Measurements from ENCODE around the gene VPS13D. TPM values are rescaled to one million over a fixed set of nuclear protein-coding genes. Genes with fewer than 3 reads are reported as not detected.

The VPS13D gene
- total and polyA plus RNA-seq, 2 donors (not counting 3 experiments of a cell fraction or from before 2014, with no cell fraction given), result 13.6 to 48.5 TPM

GRCh38 chr1:12536023-12536639 lies 306.3 kb downstream of the VPS13D start:
- POLR2A ChIA-PET, result no interaction called here

GRCh38 chr1:12537294-12537693 lies 307.5 kb downstream of the VPS13D start:
- H3K79me2 ChIP-seq (ENCODE audit: control insufficient read depth, insufficient read depth, low read length), result no peaks in the 10 kb centered on the region

More at GRCh38 chr1:12536023-12536639, 306.3 kb downstream of the VPS13D start:
- Histone ChIP-seq H4K20me1 (replicated peaks; ENCODE audit: control insufficient read depth, extremely low read depth, insufficient read depth, low read length) (no peaks in the 10 kb centered on the region), H3K4me2 (ENCODE audit: insufficient read depth, low read length) (no peak overlapping the region), H3K27ac (ENCODE audit: insufficient read depth, low read depth, low read length) (no peak overlapping the region), H3K36me3 (ENCODE audit: control insufficient read depth in 2 of 2, extremely low read depth in 1 of 2, insufficient read depth in 2 of 2, low read length in 2 of 2) (no peaks in the 10 kb centered on the region), H3K4me1 (ENCODE audit: control insufficient read depth, extremely low read depth, insufficient read depth, low read length) (peaks cover 3% of the 10 kb centered on the region), H3K79me2 (ENCODE audit: control insufficient read depth, insufficient read depth, low read length) (no peaks in the 10 kb centered on the region), H3K27me3 (ENCODE audit: control insufficient read depth in 2 of 2, insufficient read depth in 2 of 2, low read length in 2 of 2) (no peaks in the 10 kb centered on the region), H3K9me1 (replicated peaks; ENCODE audit: control insufficient read depth, extremely low read depth, insufficient read depth, low read length) (no peaks in the 10 kb centered on the region), H3K9me3 (replicated peaks; ENCODE audit: control insufficient read depth, insufficient read depth, low read length) (no peaks in the 10 kb centered on the region), H3K4me3 (replicated peaks in 1 of 3; ENCODE audit: insufficient read depth in 1 of 3, low read depth in 1 of 3, low read length in 3 of 3) (no peak overlapping the region), H2AFZ (ENCODE audit: low read depth, low read length) (no peak overlapping the region), H3K9ac (replicated peaks; ENCODE audit: extremely low read depth, insufficient read depth, low read length) (no peak overlapping the region)
- no TSS peak for BruUV-seq (replicated peaks)
- CTCF ChIA-PET, result no interaction called here
- intact Hi-C loops (cut with micrococcal nuclease) (no loop called here), dilution Hi-C loops (cut with MboI; ENCODE audit: extremely low pct_ligation_motif_present, low sequenced_read_pairs) (no loop called here)
- FAIRE-seq, result no peak
- DNase-seq (ENCODE audit: low read depth, low spot score), result no peak
- TF ChIP-seq EZH2 (IDR thresholded peaks at IDR 0.05; ENCODE audit: borderline replicate concordance, low read depth, low read length, severe bottlenecking) (no peak), POLR2A (IDR thresholded peaks at IDR 0.05; ENCODE audit: low read depth, low read length) (no peak), POLR2AphosphoS5 (IDR thresholded peaks at IDR 0.05; ENCODE audit: insufficient read depth, low read depth, low read length) (no peak), MYC (IDR thresholded peaks at IDR 0.05; ENCODE audit: low read depth, low read length) (no peak), JUN (IDR thresholded peaks at IDR 0.05; ENCODE audit: borderline replicate concordance, insufficient read depth, insufficient read length, low read depth) (no peak), GATA2 (IDR thresholded peaks at IDR 0.05; ENCODE audit: insufficient read depth, insufficient read length, low read depth, low read length) (no peak)
- TF ChIP-seq, protein P1, sequence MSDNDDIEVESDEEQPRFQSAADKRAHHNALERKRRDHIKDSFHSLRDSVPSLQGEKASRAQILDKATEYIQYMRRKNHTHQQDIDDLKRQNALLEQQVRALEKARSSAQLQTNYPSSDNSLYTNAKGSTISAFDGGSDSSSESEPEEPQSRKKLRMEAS (IDR thresholded peaks at IDR 0.05; ENCODE audit: insufficient read depth, insufficient read length), result no peak

More at GRCh38 chr1:12537294-12537693, 307.5 kb downstream of the VPS13D start:
- BruUV-seq (replicated peaks), result no TSS peak
- dilution Hi-C loops (cut with MboI; ENCODE audit: extremely low pct_ligation_motif_present, low sequenced_read_pairs) (no loop called here), intact Hi-C loops (cut with micrococcal nuclease) (no loop called here)
- ChIA-PET POLR2A (no interaction called here), CTCF (no interaction called here)
- no peaks in the 10 kb centered on the region for H3K36me3 ChIP-seq (ENCODE audit: control insufficient read depth in 2 of 2, extremely low read depth in 1 of 2, insufficient read depth in 2 of 2, low read length in 2 of 2)
- no peak overlapping the region for H3K4me2 ChIP-seq (ENCODE audit: insufficient read depth, low read length)
- no peak overlapping the region for H3K27ac ChIP-seq (ENCODE audit: insufficient read depth, low read depth, low read length)
- no peaks in the 10 kb centered on the region for H3K9me1 ChIP-seq (replicated peaks; ENCODE audit: control insufficient read depth, extremely low read depth, insufficient read depth, low read length)
- no peaks in the 10 kb centered on the region for H3K27me3 ChIP-seq (ENCODE audit: control insufficient read depth in 2 of 2, insufficient read depth in 2 of 2, low read length in 2 of 2)
- H3K9ac ChIP-seq (replicated peaks; ENCODE audit: extremely low read depth, insufficient read depth, low read length), result no peak overlapping the region
- FAIRE-seq (no peak), DNase-seq (ENCODE audit: low read depth, low spot score) (no peak)
- no peak overlapping the region for H3K4me3 ChIP-seq (replicated peaks in 1 of 3; ENCODE audit: insufficient read depth in 1 of 3, low read depth in 1 of 3, low read length in 3 of 3)
- H3K4me1 ChIP-seq (ENCODE audit: control insufficient read depth, extremely low read depth, insufficient read depth, low read length), result peaks cover 11% of the 10 kb centered on the region
- no peaks in the 10 kb centered on the region for H4K20me1 ChIP-seq (replicated peaks; ENCODE audit: control insufficient read depth, extremely low read depth, insufficient read depth, low read length)
- TF ChIP-seq POLR2A (IDR thresholded peaks at IDR 0.05; ENCODE audit: low read depth, low read length) (no peak), GATA2 (IDR thresholded peaks at IDR 0.05; ENCODE audit: insufficient read depth, insufficient read length, low read depth, low read length) (no peak)
- TF ChIP-seq, protein P1 (IDR thresholded peaks at IDR 0.05; ENCODE audit: insufficient read depth, insufficient read length), result no peak
- no peaks in the 10 kb centered on the region for H3K9me3 ChIP-seq (replicated peaks; ENCODE audit: control insufficient read depth, insufficient read depth, low read length)
- no peak overlapping the region for H2AFZ ChIP-seq (ENCODE audit: low read depth, low read length)

All from endothelial cell of umbilical vein (primary cell).